ENCODE results near the gene DAB1.

The DAB1 gene

DNA sequence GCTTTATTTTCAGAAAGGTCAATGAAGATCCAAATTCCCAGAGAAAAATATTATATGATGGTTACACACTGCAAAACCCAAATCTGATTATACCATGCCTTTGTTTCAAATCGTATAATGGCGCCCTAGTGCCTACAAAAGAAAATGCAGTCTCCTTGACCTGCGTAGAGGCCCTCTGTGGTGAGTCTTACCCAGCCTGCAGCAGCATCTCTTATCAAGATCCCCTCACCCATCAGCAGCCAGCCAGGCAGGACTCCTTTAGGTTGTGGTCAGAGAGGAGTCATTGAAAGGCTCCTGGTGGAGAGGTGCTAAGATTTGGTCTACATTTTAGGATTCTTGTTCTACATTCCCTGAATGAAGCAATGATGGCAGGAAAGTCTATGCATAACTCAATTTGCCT, 23.7 kb upstream of the DAB1 start:
- no peak overlapping the region for H3K27ac ChIP-seq (ENCODE audit: low read depth, low read length)
- WGBS: 92% methylated on average over 3 of the region's 3 CpGs
- no peaks in the 10 kb centered on the region for H3K9me3 ChIP-seq (ENCODE audit: insufficient read depth, low read depth, low read length)
- peaks cover 26% of the 10 kb centered on the region; the same call in 1 of the 2 replicates for H3K27me3 ChIP-seq (ENCODE audit: insufficient read depth, low read length)
- peaks cover 19% of the 10 kb centered on the region for H3K4me1 ChIP-seq (ENCODE audit: insufficient read depth, low read length)
- no peaks in the 10 kb centered on the region for H3K36me3 ChIP-seq (ENCODE audit: insufficient read depth, low read length)
- no peak overlapping the region for H3K9ac ChIP-seq (ENCODE audit: low read depth, low read length)
- H3K4me3 ChIP-seq (ENCODE audit: low read length): no peak overlapping the region

DNA sequence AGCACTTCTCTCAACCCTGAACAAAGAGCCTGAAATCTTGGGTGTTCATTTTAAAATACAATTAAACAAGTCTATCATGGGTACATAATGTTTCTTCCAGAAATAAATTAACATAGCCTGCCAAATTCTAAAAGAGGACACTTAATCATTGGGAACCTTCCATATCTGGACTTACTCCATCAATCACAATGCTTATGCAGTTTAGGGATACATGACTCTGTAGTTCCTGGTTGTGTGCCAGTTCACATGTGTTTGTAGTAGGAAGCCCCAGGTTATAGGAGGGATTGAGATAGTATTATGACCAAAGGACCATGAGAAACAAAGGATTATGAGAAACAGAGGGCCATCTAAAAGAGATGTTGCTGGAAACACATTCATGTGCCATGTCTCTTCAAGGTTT, 19.1 kb upstream of the DAB1 start:
- H3K27ac ChIP-seq (ENCODE audit: low read depth, low read length): no peak overlapping the region
- H3K4me3 ChIP-seq (ENCODE audit: low read length): no peak overlapping the region

DNA sequence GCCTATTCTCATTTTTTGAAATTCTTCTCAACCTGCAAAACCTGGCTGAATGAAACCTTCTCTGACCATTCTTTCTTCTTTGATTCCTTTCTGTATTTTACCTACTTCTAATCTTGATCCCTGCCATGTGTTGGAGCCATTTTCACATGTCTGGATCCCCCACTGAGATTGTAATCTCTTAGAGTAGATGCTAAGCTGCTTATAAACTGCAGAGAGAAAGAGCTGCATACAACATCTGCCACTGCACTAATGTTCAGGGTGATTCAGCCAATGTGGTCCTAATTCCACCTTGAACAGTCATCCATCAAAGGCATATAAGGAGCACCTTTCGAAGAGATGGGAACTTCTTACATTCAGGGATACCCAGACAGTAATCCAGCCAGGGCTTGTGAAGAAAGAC, 16.2 kb upstream of the DAB1 start:
- Histone ChIP-seq H3K4me1 (ENCODE audit: insufficient read depth, low read length) (no peaks in the 10 kb centered on the region), H3K9ac (ENCODE audit: low read depth, low read length) (no peak overlapping the region), H3K9me3 (ENCODE audit: insufficient read depth, low read depth, low read length) (no peaks in the 10 kb centered on the region), H3K27ac (ENCODE audit: low read depth, low read length) (no peak overlapping the region), H3K36me3 (ENCODE audit: insufficient read depth, low read length) (no peaks in the 10 kb centered on the region), H3K27me3 (ENCODE audit: insufficient read depth, low read length) (no peaks in the 10 kb centered on the region), H3K4me3 (ENCODE audit: low read length) (no peak overlapping the region)
- 85% methylated on average over 1 of the region's 1 CpG for WGBS

More for the DNA sequence above, 19.1 kb upstream of the DAB1 start:
- Histone ChIP-seq H3K9me3 (ENCODE audit: insufficient read depth, low read depth, low read length) (no peaks in the 10 kb centered on the region), H3K4me1 (ENCODE audit: insufficient read depth, low read length) (no peaks in the 10 kb centered on the region), H3K27me3 (ENCODE audit: insufficient read depth, low read length) (no peaks in the 10 kb centered on the region), H3K9ac (ENCODE audit: low read depth, low read length) (no peak overlapping the region), H3K36me3 (ENCODE audit: insufficient read depth, low read length) (no peaks in the 10 kb centered on the region)

DNA sequence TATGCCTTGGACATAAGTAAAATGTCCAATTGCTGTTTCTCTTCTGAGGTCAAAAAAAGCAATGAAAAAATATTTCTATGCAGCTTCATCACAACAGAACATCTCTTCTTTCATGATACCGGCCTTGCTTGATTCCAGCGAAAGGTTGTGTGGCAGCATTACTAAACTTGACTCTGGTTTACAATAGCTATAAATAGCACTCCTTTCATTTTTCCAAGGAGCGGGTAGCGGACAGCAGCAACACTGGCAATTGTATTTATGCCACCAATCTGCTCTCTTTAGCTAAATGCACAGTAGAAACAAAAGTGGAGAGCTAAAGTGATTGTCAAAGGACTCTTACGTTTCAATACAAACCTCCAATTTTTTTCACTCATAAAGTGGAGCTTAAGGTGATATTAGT, 7.5 kb upstream of the DAB1 start:
- Histone ChIP-seq H3K4me1 (ENCODE audit: insufficient read depth, low read length) (no peaks in the 10 kb centered on the region), H3K9me3 (ENCODE audit: insufficient read depth, low read depth, low read length) (no peaks in the 10 kb centered on the region), H3K4me3 (ENCODE audit: low read length) (no peak overlapping the region), H3K27me3 (ENCODE audit: insufficient read depth, low read length) (peaks cover 2% of the 10 kb centered on the region), H3K27ac (ENCODE audit: low read depth, low read length) (no peak overlapping the region), H3K36me3 (ENCODE audit: insufficient read depth, low read length) (no peaks in the 10 kb centered on the region), H3K9ac (ENCODE audit: low read depth, low read length) (no peak overlapping the region)
- 94% methylated on average over 4 of the region's 5 CpGs for WGBS

DNA sequence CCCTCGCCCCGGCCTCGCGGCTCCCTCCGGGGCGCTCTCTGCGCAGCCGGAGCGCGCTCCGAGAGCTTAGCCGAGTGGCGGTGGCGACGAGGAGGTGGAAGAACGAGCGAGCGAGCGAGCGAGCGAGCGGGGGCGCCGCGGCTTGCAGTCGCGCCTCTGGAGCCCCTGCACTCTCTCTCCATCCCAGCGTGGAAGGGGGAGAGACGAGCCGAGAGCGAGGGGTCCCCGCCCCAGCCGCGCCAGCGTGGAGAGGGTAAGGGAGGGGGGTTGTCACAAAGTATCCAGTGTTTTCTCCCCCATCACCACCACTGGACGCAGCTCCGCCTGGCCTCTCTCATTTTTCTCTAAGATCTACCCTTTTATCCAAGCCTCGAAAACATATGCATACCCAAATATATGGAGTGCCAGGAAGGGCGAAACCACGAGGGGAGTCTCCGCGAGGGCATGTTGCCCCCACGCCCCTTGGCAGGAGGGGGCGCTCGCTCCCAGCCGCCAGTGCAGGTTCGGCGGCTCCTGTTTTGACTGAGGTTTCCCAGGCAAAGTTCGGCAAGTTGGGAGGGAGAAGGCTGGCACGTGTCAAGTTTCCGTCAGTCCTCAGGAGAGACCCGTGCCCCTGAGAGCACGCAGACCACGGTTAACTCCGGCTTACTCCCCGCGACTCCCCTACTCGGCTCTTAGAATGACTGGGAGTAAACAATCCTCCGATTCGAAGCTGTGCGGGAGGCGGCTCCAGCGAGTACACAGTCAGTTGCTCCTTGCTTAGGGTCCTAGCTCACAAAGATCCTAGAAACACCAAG, 569 bp upstream of the DAB1 start:
- Histone ChIP-seq H3K4me3 (ENCODE audit: low read length) (peak overlapping the region; percentile 72), H3K9me3 (ENCODE audit: insufficient read depth, low read depth, low read length) (no peaks in the 10 kb centered on the region), H3K27ac (ENCODE audit: low read depth, low read length) (no peak overlapping the region), H3K36me3 (ENCODE audit: insufficient read depth, low read length) (no peaks in the 10 kb centered on the region), H3K4me1 (ENCODE audit: insufficient read depth, low read length) (peaks cover 26% of the 10 kb centered on the region), H3K27me3 (ENCODE audit: insufficient read depth, low read length) (peaks cover 51% of the 10 kb centered on the region), H3K9ac (ENCODE audit: low read depth, low read length) (peak overlapping the region; percentile 48; the same call in 1 of the 2 replicates)
- under 1% methylated on average over 54 of the region's 63 CpGs for WGBS

DNA sequence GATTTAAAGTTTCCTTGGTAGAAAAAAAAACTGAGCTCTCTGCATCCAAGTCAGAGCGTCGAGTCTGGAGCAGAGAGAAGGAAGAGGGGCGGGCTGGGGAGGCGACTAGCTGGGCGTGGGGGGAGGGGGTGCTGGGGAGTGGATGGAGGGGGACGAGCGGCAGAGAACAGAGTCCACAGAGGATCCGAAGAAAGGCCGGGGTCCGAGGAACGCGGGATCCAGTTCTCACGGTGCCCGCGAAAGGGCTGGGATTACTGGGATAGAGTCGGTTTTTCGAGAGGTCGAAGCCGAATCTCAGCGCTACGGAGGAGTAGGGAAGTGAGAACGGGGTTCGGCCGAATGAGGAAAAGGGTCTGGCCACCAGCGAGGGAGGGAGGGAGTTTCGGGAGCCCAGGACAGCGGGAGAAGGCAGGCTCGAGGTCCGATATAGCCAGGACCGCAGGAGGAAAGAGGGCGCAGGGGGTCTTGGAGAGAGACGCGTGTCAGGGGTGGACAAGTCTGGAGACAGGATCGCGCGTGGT, 665 bp downstream of the DAB1 start:
- peaks cover 54% of the 10 kb centered on the region for H3K27me3 ChIP-seq (ENCODE audit: insufficient read depth, low read length)
- peaks cover 26% of the 10 kb centered on the region for H3K4me1 ChIP-seq (ENCODE audit: insufficient read depth, low read length)
- H3K9ac ChIP-seq (ENCODE audit: low read depth, low read length): peak overlapping the region; percentile 63
- H3K4me3 ChIP-seq (ENCODE audit: low read length): peak overlapping the region; percentile 72
- under 1% methylated on average over 36 of the region's 36 CpGs for WGBS
- H3K27ac ChIP-seq (ENCODE audit: low read depth, low read length): peak overlapping the region; percentile 38; the same call in 1 of the 2 replicates
- no peaks in the 10 kb centered on the region for H3K36me3 ChIP-seq (ENCODE audit: insufficient read depth, low read length)
- H3K9me3 ChIP-seq (ENCODE audit: insufficient read depth, low read depth, low read length): no peaks in the 10 kb centered on the region

DNA sequence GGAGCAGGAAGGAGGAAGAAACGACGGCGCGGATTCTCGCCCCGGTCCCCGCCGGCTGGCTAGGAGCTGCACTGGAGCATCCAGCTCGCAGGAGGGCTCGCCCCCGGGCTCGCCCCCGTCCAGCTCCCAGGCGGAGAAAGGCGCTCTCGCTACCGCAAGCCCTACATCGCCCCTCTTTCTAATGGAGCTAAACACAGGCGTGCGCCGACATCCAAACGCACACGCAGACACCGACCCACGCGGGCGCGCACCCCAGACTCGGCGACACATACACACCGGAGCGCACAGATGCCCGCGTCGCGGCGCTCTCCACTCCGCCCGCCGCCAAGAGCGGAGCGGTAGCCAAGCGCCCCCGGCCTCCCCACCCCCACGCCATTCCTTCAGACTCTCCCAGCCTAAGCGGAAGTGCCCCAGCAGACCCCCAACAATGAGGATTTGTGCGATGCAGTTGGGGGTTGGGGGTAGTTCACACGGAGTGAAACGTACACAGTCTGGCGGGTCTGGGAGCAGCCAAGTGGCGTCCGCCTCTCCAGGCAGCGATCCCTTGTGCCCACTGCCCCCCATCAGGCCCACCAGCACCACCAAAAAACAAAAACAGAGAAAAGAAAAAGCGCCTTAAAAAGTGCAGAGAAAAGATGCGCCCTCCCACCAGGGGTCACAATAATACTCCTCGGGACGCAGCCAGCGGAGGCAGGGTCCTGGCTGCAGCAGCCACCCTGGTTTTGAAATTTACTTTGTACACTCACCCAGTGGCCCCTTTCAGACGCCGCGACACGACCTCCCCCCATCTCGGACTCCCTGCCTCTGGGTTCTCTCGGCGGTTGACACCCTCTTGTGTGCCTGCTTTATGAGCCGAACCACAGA, 1.4 kb downstream of the DAB1 start:
- H3K36me3 ChIP-seq (ENCODE audit: insufficient read depth, low read length): no peaks in the 10 kb centered on the region
- H3K9ac ChIP-seq (ENCODE audit: low read depth, low read length): peak overlapping the region; percentile 63
- WGBS: under 1% methylated on average over 66 of the region's 66 CpGs
- peak overlapping the region; percentile 38; the same call in 1 of the 2 replicates for H3K27ac ChIP-seq (ENCODE audit: low read depth, low read length)
- H3K27me3 ChIP-seq (ENCODE audit: insufficient read depth, low read length): peaks cover 54% of the 10 kb centered on the region
- no peaks in the 10 kb centered on the region for H3K9me3 ChIP-seq (ENCODE audit: insufficient read depth, low read depth, low read length)
- H3K4me3 ChIP-seq (ENCODE audit: low read length): peak overlapping the region; percentile 72
- H3K4me1 ChIP-seq (ENCODE audit: insufficient read depth, low read length): peaks cover 26% of the 10 kb centered on the region

DNA sequence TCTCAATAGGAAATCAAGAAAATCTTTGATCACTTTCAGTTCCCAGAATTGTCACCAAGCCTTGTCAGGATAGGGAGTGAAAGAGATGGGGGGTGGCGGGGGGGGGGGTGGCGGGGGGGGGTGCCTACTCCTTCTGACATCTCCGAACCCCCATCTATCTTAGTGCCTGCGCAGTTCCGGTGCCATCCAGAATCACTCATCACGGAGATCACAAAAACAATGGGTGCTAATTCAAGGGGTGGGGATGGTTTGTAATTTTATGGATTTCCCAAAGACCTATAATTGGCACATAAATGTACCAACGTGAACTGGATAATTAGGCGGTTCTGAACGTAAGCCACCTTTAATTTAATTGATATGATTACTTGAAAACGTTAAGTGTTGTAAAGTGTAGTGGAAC, 2.1 kb downstream of the DAB1 start:
- Histone ChIP-seq H3K27me3 (ENCODE audit: insufficient read depth, low read length) (peaks cover 54% of the 10 kb centered on the region), H3K27ac (ENCODE audit: low read depth, low read length) (no peak overlapping the region; the same call in 1 of the 2 replicates), H3K9ac (ENCODE audit: low read depth, low read length) (peak overlapping the region; percentile 63), H3K9me3 (ENCODE audit: insufficient read depth, low read depth, low read length) (no peaks in the 10 kb centered on the region), H3K4me3 (ENCODE audit: low read length) (peak overlapping the region; percentile 72), H3K36me3 (ENCODE audit: insufficient read depth, low read length) (no peaks in the 10 kb centered on the region), H3K4me1 (ENCODE audit: insufficient read depth, low read length) (peaks cover 26% of the 10 kb centered on the region)
- WGBS: 0% methylated on average over 1 of the region's 10 CpGs

DNA sequence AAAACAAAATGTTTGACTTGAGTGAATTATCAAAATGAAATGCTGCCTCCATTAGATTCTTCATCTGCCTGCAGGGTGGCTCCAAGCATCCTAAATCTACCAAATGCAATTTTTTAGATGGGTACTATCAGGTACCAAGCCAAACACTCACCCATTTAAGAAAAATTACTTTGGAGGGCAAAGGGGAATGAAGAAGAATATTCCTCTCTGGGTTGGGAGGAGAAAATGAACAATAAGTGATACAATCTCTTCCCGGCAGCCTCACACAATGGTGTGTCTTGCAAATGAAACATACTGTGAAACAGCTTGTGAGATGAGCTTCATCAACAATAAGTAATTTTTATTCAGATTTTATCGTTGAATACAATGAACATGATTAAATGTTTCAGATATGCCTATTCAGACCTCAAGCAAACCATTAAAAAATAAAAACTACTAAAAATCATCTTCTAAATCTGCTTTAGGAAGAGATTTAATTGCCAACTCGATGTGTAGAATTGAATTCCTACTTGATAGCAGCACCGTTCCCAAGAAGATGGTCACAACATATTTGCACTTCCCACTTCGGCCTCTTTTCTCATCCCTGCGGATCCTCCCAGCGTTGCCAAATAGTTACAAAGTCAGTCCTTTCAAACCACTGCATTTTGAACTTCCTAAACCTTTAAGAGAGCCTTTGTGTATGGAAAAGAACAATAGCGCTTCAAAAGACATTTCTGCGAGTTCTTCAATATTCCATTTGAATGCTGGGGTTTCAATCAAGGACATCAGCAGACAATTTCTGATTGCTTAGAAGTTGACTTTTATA, 2.7 kb downstream of the DAB1 start:
- Histone ChIP-seq H3K27ac (ENCODE audit: low read depth, low read length) (no peak overlapping the region), H3K4me1 (ENCODE audit: insufficient read depth, low read length) (peaks cover 26% of the 10 kb centered on the region), H3K27me3 (ENCODE audit: insufficient read depth, low read length) (peaks cover 50% of the 10 kb centered on the region), H3K9ac (ENCODE audit: low read depth, low read length) (no peak overlapping the region), H3K36me3 (ENCODE audit: insufficient read depth, low read length) (no peaks in the 10 kb centered on the region), H3K4me3 (ENCODE audit: low read length) (peak overlapping the region; percentile 72), H3K9me3 (ENCODE audit: insufficient read depth, low read depth, low read length) (no peaks in the 10 kb centered on the region)
- 14% methylated on average over 8 of the region's 9 CpGs for WGBS

DNA sequence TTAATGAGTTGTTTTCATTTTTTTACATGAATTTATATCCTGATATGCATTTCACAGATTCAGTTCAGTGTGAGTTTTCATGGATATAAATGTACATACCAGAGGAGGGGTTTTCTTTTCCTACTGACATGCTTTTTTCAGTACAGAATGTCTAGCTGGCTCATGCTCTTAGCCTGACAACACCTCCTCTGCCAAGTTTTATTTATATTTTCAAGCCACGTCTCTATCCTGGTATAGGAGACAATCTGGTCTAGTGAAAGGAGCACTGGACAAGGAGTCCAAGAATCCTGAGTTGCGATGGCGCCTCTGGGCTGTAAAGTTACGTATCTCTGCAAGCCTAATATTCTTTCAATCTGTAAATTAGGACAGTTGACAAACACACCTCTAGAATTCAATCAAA, 4.9 kb downstream of the DAB1 start:
- 93% methylated on average over 4 of the region's 4 CpGs for WGBS
- no peak overlapping the region for H3K4me3 ChIP-seq (ENCODE audit: low read length)
- H3K9me3 ChIP-seq (ENCODE audit: insufficient read depth, low read depth, low read length): no peaks in the 10 kb centered on the region
- H3K27ac ChIP-seq (ENCODE audit: low read depth, low read length): no peak overlapping the region
- H3K9ac ChIP-seq (ENCODE audit: low read depth, low read length): no peak overlapping the region
- no peaks in the 10 kb centered on the region for H3K36me3 ChIP-seq (ENCODE audit: insufficient read depth, low read length)
- H3K4me1 ChIP-seq (ENCODE audit: insufficient read depth, low read length): peaks cover 17% of the 10 kb centered on the region
- peaks cover 32% of the 10 kb centered on the region for H3K27me3 ChIP-seq (ENCODE audit: insufficient read depth, low read length)

Measured in HUES64 (cell line).